Anterior cingulate cortex (tissue), 58 donors: ENCODE measurements around the gene IL17D.
"Not testable (repeated sequence)": the region's sequence is repeated elsewhere in the genome, so short reads cannot be mapped to it uniquely, and the experiment has no call there.

Experiments
- DNase-seq, 58 donors: peaks; one replicate each; lab custom pipeline; 2025; lab: John Stamatoyannopoulos, UW

Gene IL17D

DNA sequence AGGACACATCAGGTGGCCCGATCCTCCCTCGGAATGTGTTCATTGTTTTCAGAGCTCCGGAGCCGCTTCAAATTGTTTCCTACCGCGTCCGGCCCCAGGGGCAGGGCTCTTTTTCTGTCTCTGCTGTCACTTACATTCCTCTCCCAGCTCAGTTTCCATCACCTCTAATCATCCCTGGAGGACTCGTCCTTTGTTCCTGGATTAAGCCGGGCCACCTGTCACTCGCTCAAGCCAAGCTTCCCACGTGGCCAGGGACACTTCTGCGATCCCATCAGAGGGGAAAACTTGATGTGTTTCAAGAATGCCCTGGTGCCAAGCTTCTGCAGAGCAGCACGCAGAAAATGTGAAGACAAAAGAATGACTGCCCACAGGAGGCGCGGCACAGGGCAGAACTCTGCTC is 13.5 kb downstream of the IL17D start:
- no peak for DNase-seq

DNA sequence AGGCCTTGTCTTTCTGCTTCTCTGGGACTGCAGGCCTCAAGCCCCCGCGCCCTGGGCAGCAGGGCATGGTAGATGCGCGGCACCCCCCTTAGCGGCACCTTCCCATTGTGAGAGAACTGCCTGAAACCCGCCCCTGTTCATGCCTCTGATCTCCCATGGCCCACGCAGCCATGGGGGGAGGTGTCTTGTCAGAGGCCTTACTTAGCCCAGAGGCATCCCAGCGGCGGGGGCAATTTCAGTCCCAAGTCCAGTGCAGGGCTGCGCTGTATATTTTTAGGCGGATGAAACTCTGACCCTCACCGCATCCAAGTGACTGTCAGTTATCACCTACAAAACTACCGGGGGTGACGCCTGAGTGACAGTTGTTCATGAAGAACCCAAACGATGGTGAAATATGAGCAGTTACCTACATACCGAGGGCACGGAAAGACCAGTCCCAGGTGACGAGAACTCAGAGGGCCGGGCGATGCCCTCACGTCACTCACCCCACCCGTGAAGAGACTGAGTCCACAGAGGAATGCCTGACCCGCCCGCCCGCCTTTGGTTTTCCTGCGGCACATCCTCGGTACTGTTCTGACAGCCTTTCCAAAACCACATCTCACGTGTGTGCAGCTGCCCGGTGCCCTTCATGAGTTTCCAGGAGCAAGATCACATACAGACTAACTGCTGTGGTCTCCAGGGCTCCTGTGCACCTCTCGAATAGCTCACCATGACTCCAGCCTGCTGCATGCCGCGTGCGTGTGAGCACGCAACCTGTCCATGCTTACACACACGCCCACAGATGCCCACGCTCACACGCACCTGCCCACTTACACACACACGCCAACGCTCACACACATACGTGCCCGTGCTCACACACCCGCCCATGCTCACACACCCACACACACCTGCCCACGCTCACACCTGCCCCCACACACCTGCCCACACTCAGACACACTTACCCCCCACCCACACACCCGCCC is 14.4 kb downstream of the IL17D start:
- DNase-seq: peak in 1 of 58 donors; percentile 64

DNA sequence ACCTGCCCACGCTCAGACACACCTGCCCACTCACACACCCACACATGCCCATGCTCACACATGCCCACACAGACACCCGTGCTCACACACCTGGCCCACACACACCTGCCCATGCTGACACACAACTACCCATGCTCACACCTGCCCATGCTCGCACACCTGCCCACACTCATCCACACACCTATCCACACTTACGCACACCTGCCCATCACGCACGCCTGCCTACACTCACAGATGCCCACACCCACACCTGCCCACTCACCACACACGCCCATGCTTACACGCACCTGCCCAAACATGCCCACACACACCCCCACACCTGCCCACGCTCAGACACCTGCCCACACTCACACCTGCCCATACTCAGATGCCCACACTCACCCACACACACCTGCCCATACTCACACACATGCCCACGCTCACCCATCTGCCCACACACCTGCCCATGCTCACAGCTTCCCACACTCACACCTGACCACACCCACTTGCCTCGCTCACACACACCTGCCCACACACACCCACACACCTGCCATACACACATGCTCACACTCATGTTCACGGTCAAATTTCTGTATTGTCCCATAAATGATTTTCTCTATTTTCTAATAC is 15.6 kb downstream of the IL17D start:
- no peak for DNase-seq

- DNase-seq: no peak
Observed at GRCh38 chr13:20719783-20720182, 16.3 kb downstream of the IL17D start.

DNA sequence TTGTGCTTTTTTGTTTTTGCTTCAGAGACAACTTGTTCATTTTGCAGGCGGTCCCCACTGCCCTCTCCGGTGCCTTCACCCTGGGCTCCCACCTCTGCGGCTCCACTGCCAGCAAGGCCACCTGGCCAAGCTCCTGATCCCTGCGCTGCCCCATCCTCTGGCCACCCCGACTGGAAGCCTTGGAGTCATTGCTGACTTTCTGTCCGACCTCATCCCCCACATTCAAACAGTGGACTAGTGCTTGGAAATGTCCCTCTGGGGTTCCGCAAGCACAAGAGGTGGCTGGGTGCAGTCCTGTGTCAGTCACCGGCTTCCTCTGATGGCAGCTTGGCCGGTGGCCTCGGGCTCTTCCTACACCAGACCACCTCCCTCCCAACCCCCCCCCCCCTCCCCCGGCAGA is 17.0 kb downstream of the IL17D start:
- no peak for DNase-seq

- no peak for DNase-seq
Observed at GRCh38 chr13:20721058-20721453, 17.6 kb downstream of the IL17D start.

DNA sequence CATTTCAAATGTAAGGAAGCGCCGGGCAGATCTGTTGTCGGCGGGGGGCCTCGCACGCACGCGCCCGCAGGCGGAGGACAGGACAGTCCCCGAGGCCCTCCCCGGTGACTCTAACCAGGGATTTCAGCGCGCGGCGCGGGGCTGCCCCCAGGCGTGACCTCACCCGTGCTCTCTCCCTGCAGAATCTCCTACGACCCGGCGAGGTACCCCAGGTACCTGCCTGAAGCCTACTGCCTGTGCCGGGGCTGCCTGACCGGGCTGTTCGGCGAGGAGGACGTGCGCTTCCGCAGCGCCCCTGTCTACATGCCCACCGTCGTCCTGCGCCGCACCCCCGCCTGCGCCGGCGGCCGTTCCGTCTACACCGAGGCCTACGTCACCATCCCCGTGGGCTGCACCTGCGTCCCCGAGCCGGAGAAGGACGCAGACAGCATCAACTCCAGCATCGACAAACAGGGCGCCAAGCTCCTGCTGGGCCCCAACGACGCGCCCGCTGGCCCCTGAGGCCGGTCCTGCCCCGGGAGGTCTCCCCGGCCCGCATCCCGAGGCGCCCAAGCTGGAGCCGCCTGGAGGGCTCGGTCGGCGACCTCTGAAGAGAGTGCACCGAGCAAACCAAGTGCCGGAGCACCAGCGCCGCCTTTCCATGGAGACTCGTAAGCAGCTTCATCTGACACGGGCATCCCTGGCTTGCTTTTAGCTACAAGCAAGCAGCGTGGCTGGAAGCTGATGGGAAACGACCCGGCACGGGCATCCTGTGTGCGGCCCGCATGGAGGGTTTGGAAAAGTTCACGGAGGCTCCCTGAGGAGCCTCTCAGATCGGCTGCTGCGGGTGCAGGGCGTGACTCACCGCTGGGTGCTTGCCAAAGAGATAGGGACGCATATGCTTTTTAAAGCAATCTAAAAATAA is 18.2 kb downstream of the IL17D start:
- peak in 8 of 58 donors; percentile 28 to 55 (median 43) for DNase-seq

DNA sequence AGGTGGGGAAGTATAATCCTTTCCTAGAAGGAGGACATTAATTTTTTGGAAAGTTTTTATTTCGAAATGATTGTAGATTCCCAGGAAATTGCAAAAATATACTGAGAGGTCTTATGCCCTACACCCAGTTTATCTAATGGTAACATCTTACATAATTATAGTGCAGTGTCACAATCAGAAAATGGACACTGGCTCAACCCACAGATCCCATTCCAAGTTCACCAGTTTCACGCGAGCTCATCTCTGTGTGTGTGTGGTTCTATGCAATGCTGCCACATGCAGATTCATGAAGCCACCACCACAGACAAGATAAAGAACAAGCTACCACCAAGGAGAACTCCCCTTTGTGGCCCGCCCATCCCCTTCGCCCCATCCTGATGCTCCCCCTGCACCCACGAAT is 24.4 kb downstream of the IL17D start:
- DNase-seq: no peak

GRCh38 chr13:20728579-20729311 is 25.2 kb downstream of the IL17D start:
- no peak for DNase-seq

DNA sequence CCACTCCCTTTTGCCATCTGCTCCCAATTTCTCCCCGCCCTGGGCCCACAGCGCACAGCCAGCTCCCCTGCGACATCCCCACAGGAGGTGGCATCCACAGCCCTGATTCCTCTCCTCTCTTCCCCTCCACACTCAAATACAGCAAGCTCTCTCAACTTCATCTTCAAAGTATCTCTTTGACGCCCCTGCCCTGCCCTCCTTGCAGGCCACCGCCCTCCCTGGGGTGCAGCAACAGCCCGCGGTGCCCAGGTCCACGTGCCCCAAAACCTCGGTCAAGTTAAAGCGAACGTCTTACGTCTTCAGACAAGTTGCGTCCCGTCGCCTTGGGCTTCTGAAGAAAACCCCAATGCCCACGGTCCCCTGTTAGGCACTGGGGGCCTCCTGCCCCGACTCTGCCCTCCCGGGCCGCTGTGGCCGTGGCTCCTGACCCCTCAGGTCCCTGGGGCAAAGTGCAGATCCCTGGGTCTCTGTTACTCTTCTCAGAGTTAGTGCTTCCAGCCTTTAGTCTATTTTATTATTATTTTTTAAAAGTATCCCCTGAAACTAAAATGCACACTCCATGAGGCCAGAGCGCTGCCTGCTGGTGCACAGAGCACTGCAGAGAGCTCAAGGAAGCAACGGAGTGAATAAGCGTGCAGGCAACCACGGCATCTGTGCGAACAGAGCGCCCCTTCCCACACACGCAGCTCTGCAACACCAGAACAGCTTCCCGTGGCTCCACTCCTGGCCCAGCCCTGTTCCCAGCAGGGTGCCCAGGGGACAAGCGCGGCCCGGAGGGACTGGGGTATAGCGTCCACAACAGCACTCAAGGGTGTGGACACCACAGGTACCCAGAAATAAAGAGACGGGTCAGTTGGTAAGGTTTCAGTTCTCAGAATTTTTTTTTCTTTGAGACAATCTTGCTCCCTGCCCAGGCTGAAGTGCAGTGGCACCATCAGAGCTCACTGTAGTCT is 26.4 kb downstream of the IL17D start:
- DNase-seq: no peak

DNA sequence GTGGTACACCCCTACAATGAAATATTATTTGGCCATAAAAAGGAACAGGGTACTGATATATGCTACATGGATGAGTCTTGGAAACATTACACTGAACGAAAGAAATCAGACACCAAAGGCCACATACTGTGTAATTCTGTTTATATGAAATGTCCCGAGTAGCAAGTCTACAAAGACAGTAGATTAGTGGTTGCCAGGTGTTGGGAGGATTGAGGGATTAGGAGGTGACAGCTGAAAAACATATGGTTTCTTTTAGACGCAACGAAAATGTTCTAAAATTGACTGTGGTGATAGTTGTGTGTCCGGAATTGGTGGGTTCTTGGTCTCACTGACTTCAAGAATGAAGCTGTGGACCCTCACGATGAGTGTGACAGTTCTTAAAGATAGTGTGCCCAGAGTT is 35.1 kb downstream of the IL17D start:
- no peak for DNase-seq

GRCh38 chr13:20740021-20740420 is 36.5 kb downstream of the IL17D start:
- DNase-seq: no peak

DNA sequence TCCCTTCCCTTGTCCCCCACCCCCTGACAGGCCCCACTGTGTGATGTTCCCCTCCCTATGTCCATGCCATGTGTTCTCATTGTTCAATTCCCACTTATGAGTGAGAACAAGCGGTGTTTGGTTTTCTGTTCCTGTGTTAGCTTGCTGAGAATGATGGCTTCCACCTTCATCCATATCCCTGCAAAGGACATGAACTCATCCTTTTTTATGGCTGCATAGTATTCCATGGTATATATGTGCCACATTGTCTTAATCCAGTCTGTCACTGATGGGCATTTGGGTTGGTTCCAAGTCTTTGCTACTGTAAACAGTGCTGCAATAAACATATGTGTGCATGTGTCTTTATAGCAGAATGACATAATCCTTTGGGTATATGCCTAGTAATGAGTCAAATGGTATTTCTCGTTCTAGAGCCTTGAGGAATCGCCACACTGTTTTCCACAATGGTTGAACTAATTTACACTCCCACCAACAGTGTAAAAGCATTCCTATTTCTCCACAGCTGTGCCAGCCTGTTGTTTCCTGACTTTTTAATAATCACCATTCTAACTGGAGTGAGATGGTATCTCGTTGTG is 40.4 kb downstream of the IL17D start:
- not testable (repeated sequence) for DNase-seq

DNA sequence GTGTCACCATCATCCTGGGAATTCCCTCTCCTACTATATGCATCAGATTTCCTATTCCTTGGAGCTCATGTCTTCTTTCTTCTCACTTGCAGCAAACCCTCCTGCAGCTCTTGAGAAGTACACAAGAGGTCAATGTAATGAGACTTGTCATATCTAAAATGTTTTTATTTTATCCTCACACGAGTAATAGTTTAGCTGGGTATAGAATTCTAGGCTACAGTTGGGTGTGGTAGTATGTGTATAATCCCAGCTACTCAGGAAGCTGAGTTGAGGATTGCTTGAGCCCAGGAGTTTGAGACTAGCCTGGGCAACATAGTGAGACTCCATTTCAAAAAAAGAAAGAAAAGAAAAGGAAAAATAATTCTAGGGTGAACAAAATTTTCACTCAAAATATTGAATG is 45.9 kb downstream of the IL17D start:
- DNase-seq: no peak

DNA sequence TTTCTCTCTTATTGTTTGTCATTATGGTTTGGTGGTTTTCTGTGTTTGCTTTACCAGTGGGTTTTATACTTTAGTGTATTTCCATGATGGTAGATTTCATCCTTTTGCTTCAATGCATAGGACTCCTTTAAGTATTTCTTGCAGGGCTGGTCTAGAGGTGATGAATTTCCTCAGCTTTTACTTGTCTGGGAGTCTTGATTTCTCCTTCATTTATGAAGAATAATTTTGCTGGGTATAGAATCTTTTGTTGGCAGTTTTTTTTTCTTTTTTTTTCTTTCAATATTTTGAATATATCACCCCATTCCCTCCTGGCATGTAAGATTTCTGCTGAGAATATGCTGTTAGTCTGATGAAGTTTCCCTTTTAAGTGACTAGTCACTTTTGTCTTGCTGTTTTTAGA is 50.5 kb downstream of the IL17D start:
- no peak for DNase-seq

DNA sequence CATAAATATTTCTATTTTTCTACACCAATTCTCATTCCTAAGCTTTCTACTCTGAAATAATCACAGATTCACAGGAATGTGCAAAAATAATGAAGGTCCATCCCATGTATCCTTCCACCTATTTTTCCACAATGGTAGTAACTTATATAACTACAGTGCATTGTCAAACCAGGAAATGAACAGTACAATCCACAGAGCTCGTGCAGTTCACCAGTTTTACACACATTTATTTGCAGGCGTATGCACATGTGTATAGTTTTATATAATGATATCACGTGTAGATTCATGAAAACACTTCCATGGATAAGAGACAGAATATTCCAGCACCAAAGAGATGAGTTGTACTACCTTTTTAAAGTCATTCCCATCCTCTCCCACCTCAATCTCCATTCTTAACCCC is 57.4 kb downstream of the IL17D start:
- DNase-seq: no peak

DNA sequence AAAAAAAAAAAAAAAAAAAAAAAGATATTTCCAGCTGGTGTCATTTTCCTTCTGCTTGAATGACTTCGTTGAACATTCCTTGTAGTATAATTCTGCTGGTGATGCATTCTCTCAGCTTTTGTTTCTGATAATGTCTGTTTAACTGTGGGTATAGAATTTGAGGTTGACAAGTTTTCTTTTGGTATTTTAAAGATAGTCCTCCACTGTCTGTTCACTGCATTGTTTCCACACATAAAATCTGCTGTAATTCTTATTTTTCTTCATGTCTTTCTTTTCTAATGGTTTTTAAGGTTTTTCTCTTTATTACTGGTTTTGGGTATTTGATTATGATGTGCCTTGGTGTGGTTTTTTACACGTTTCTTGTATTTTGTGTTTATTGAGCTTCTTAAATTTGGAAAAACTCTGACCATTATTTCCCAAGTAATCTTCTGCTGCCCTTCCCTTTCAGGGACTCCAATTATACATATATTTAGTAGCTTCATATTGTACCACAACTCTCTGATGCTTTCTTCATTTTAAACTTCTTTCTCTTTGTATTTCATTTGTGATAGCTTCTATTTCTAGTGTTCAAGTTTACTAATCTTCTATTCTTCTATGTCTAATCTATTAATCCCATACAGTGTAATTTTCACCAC is 63.9 kb downstream of the IL17D start:
- DNase-seq: no peak

DNA sequence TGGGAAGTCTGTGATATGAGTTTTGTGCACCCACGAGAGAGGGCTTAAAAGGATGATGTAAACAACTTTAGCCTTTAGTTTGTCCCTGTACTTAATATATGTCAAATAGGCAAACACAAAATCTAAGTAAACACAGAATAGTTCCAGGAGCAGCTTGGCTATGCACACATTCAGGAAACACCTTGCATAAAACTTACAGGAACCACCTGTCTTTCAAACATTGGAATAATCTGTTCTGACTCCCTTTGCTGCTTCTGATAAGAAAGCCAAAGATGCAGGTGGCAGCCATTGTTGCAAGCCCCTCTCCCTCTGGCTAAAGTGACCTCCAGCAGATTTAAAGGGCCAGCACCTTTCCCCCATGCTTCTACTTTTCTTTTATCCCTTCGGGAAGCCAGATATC is 65.6 kb downstream of the IL17D start:
- DNase-seq: no peak
